AG09319 (cell line): ENCODE data around the gene SCFD1.
"Not testable (repeated sequence)": the region's sequence is repeated elsewhere in the genome, so short reads cannot be mapped to it uniquely, and the experiment has no call there.

Source experiments
- DNase-seq: peaks from one replicate; pipeline ENCODE4 v3.0.0-alpha.2; 2010; ENCODE audit warnings: low read depth; ENCODE audit errors: extremely low read depth
- CTCF ChIP-seq: IDR thresholded peaks from 2 replicates; pipeline ENCODE4 v1.5.1; 2011; ENCODE audit warnings: low read depth, mild to moderate bottlenecking, inconsistent platforms, low read length, moderate library complexity

Gene SCFD1

GRCh38 chr14:30632730-30633129 is 10.6 kb downstream of the SCFD1 start:
- TF ChIP-seq CTCF = no peak
- DNase-seq = no peak

GRCh38 chr14:30638926-30639325 is 16.8 kb downstream of the SCFD1 start:
- no peak for TF ChIP-seq CTCF
- DNase-seq = no peak

GRCh38 chr14:30641207-30641606 is 19.1 kb downstream of the SCFD1 start:
- TF ChIP-seq CTCF = no peak

GRCh38 chr14:30644462-30644861 is 22.3 kb downstream of the SCFD1 start:
- DNase-seq = not testable (repeated sequence)

More at GRCh38 chr14:30641207-30641606, 19.1 kb downstream of the SCFD1 start:
- DNase-seq = no peak

- no peak for TF ChIP-seq CTCF
- DNase-seq = no peak
Measured at GRCh38 chr14:30645600-30645999, 23.5 kb downstream of the SCFD1 start.

- DNase-seq = no peak
- TF ChIP-seq CTCF = no peak
Measured at GRCh38 chr14:30648471-30648870, 26.4 kb downstream of the SCFD1 start.

- TF ChIP-seq CTCF = no peak
- no peak for DNase-seq
Measured at GRCh38 chr14:30651937-30652336, 29.8 kb downstream of the SCFD1 start.

- TF ChIP-seq CTCF = no peak
- DNase-seq = no peak
Measured at GRCh38 chr14:30655124-30655523, 33.0 kb downstream of the SCFD1 start.
